ENCODE measurements around the gene FTH1.

FTH1 gene

DNA sequence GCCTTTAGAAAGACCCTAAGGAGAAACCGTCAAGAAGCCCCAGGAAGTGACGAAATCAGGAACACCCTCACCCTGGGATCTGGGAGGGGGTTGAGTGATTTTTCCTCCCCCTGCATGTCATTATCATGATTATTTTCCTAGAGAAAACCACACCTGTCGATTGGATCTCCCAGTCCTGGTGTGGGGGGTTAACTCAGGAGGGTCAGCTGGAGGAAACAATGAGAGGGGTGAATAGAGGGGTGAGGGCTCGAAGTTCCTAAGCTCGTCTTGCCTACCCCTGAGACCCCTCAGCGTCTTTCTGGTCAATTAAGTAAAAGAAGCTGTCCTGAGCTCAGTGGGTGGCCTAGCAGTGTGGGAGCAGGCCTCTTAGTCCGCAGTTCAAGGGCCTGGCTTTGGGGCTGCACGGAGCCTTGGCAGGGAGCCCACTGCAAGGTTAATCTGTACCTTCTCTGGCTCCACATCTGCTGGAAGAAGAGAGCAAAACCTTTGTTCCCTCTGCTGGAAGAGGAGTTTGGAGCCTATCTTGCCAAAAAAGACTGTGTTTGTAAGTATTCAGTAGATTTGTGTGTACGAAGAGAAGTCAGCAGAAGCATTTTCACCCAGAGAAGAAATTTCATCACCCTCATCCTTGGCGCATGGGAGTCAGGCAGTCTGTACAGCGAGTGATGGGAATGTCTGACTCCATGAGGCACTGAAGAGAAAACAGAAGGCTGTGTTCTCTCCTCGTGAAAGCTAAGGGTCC, 34.2 kb upstream of the FTH1 start:
- no peaks in the 10 kb centered on the region for H3K27me3 ChIP-seq (ENCODE audit: low read depth, low read length)
- H3K4me1 ChIP-seq (ENCODE audit: control insufficient read depth in 1 of 2, insufficient read depth in 2 of 2, low read length in 2 of 2): peaks cover 0 to 3% of the 10 kb centered on the region in 2 donors
- H3K36me3 ChIP-seq (ENCODE audit: control insufficient read depth in 1 of 2, insufficient read depth in 2 of 2, low read length in 2 of 2): no peaks in the 10 kb centered on the region
- peak overlapping the region in 1 of 2 donors; percentile 21 for H3K4me3 ChIP-seq (ENCODE audit: low read depth in 1 of 2, low read length in 2 of 2)
- H3K9me3 ChIP-seq (ENCODE audit: control insufficient read depth in 1 of 2, low read length in 2 of 2): peaks cover 0 to 5% of the 10 kb centered on the region in 2 donors
- peak overlapping the region; percentile 17 for H3K27ac ChIP-seq (ENCODE audit: low read length)

DNA sequence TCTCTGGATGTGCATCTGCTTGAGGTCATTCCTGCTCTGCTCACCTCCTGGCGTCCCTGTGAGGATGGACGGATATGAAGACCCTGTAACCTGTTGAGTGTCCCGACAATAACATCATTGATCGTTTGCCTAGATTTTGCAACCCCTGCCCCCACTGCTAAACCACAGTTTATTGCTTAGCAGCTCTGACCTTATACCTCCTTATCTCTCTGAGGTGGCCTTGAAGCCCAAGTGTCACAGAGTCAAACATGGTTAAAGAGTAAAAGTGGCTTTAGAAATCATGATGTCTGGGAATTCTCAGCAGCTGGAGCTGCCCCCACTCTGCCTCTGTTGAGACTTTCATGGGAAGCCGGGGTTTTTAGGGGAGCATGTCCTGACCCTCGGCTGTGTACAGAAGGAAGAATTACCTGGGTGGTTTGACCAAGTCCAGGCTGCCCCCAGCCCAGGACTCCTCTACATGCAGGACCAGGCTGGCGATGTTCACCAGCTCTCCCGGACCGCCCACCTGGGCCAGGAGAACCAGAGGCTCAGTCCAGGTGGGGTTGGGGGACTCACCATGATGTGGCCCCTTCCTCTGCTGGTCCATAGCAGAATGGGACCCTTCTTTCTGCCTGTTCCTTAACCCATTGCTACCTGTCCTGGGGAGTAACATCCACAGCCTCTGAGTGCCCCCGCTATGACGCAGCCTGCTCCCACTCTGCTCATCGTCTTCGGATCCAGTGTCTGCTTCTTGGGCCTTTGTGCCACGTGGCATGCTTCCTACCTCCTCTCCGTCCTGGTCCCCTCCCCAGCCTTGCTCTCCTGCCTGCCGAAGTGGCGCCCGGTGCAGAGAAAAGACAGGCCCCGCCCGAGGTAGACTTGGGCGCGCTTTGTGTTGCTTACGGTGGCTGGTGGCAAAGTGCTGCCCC, 33.4 kb upstream of the FTH1 start:
- peak overlapping the region; percentile 17 for H3K27ac ChIP-seq (ENCODE audit: low read length)
- no peaks in the 10 kb centered on the region for H3K36me3 ChIP-seq (ENCODE audit: control insufficient read depth in 1 of 2, insufficient read depth in 2 of 2, low read length in 2 of 2)
- peaks cover 0 to 3% of the 10 kb centered on the region in 2 donors for H3K4me1 ChIP-seq (ENCODE audit: control insufficient read depth in 1 of 2, insufficient read depth in 2 of 2, low read length in 2 of 2)
- peaks cover 0 to 5% of the 10 kb centered on the region in 2 donors for H3K9me3 ChIP-seq (ENCODE audit: control insufficient read depth in 1 of 2, low read length in 2 of 2)
- H3K4me3 ChIP-seq (ENCODE audit: low read depth in 1 of 2, low read length in 2 of 2): no peak overlapping the region
- H3K27me3 ChIP-seq (ENCODE audit: low read depth, low read length): no peaks in the 10 kb centered on the region

DNA sequence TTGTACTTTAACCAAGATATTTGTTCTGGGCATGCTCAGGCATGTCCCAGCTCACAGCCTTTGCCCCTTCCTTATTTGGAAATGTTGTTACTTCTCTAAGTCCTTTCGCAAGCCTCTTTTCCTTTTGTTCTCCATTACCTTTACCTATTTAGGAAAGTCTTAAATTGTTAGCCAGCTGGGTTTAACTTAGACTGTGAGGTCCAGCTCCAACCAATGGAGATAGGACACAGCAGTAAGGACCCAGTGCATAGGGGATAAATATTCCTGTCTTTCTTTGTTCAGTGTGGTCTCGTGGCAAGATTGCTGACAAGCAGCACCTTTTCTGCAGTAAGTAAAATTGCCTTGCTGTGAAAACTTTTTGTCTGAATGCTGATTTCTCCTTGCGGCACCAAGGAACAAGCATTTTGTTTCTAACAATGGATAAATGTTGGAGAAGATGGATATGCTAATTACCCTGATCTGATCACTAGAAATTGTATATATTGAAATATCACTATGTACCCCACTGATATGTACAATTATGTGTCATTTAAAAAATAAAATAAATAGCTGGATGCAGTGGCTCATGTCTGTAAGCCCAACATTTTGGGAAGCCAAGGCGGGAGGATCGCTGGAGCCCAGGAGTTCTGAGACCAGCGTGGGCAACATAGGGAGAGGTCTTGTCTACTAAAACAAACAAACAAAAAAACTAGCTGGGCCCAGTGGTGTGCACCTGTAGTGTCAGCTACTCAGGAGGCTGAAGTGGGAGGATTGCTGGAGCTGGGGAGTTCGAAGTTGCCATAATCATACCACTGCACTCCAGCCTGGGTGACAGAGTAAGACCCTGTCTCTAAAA, 31.9 kb upstream of the FTH1 start:
- H3K9me3 ChIP-seq (ENCODE audit: control insufficient read depth in 1 of 2, low read length in 2 of 2): peaks cover 0 to 5% of the 10 kb centered on the region in 2 donors
- peaks cover 0 to 3% of the 10 kb centered on the region in 2 donors for H3K4me1 ChIP-seq (ENCODE audit: control insufficient read depth in 1 of 2, insufficient read depth in 2 of 2, low read length in 2 of 2)
- no peaks in the 10 kb centered on the region for H3K36me3 ChIP-seq (ENCODE audit: control insufficient read depth in 1 of 2, insufficient read depth in 2 of 2, low read length in 2 of 2)
- no peak overlapping the region for H3K4me3 ChIP-seq (ENCODE audit: low read depth in 1 of 2, low read length in 2 of 2)
- no peaks in the 10 kb centered on the region for H3K27me3 ChIP-seq (ENCODE audit: low read depth, low read length)
- no peak overlapping the region for H3K27ac ChIP-seq (ENCODE audit: low read length)

- Histone ChIP-seq H3K36me3 (ENCODE audit: control insufficient read depth in 1 of 2, insufficient read depth in 2 of 2, low read length in 2 of 2) (no peaks in the 10 kb centered on the region), H3K27ac (ENCODE audit: low read length) (no peak overlapping the region), H3K27me3 (ENCODE audit: low read depth, low read length) (no peaks in the 10 kb centered on the region), H3K4me3 (ENCODE audit: low read depth in 1 of 2, low read length in 2 of 2) (no peak overlapping the region), H3K4me1 (ENCODE audit: control insufficient read depth in 1 of 2, insufficient read depth in 2 of 2, low read length in 2 of 2) (peaks cover 0 to 3% of the 10 kb centered on the region in 2 donors), H3K9me3 (ENCODE audit: control insufficient read depth in 1 of 2, low read length in 2 of 2) (peaks cover 0 to 5% of the 10 kb centered on the region in 2 donors)
These were observed 29.5 kb upstream of the FTH1 start for GRCh38 chr11:61996933-61997332.

- Histone ChIP-seq H3K27me3 (ENCODE audit: low read depth, low read length) (no peaks in the 10 kb centered on the region), H3K4me1 (ENCODE audit: control insufficient read depth in 1 of 2, insufficient read depth in 2 of 2, low read length in 2 of 2) (no peaks in the 10 kb centered on the region), H3K4me3 (ENCODE audit: low read depth in 1 of 2, low read length in 2 of 2) (no peak overlapping the region), H3K9me3 (ENCODE audit: control insufficient read depth in 1 of 2, low read length in 2 of 2) (peaks cover 0 to 5% of the 10 kb centered on the region in 2 donors), H3K27ac (ENCODE audit: low read length) (no peak overlapping the region), H3K36me3 (ENCODE audit: control insufficient read depth in 1 of 2, insufficient read depth in 2 of 2, low read length in 2 of 2) (no peaks in the 10 kb centered on the region)
These were observed 27.5 kb upstream of the FTH1 start for GRCh38 chr11:61994981-61995380.

- Histone ChIP-seq H3K27me3 (ENCODE audit: low read depth, low read length) (no peaks in the 10 kb centered on the region), H3K27ac (ENCODE audit: low read length) (no peak overlapping the region), H3K4me3 (ENCODE audit: low read depth in 1 of 2, low read length in 2 of 2) (no peak overlapping the region), H3K36me3 (ENCODE audit: control insufficient read depth in 1 of 2, insufficient read depth in 2 of 2, low read length in 2 of 2) (no peaks in the 10 kb centered on the region), H3K4me1 (ENCODE audit: control insufficient read depth in 1 of 2, insufficient read depth in 2 of 2, low read length in 2 of 2) (no peaks in the 10 kb centered on the region), H3K9me3 (ENCODE audit: control insufficient read depth in 1 of 2, low read length in 2 of 2) (no peaks in the 10 kb centered on the region)
These were observed 18.4 kb upstream of the FTH1 start for GRCh38 chr11:61985869-61986268.

GRCh38 chr11:61983419-61983818, 16.0 kb upstream of the FTH1 start:
- Histone ChIP-seq H3K27me3 (ENCODE audit: low read depth, low read length) (no peaks in the 10 kb centered on the region), H3K36me3 (ENCODE audit: control insufficient read depth in 1 of 2, insufficient read depth in 2 of 2, low read length in 2 of 2) (no peaks in the 10 kb centered on the region), H3K4me3 (ENCODE audit: low read depth in 1 of 2, low read length in 2 of 2) (no peak overlapping the region), H3K9me3 (ENCODE audit: control insufficient read depth in 1 of 2, low read length in 2 of 2) (no peaks in the 10 kb centered on the region), H3K4me1 (ENCODE audit: control insufficient read depth in 1 of 2, insufficient read depth in 2 of 2, low read length in 2 of 2) (peaks cover 6 to 10% of the 10 kb centered on the region in 2 donors), H3K27ac (ENCODE audit: low read length) (no peak overlapping the region)

GRCh38 chr11:61980783-61981541, 13.5 kb upstream of the FTH1 start:
- Histone ChIP-seq H3K27ac (ENCODE audit: low read length) (no peak overlapping the region), H3K4me1 (ENCODE audit: control insufficient read depth in 1 of 2, insufficient read depth in 2 of 2, low read length in 2 of 2) (peaks cover 6 to 12% of the 10 kb centered on the region in 2 donors), H3K4me3 (ENCODE audit: low read depth in 1 of 2, low read length in 2 of 2) (no peak overlapping the region), H3K9me3 (ENCODE audit: control insufficient read depth in 1 of 2, low read length in 2 of 2) (no peaks in the 10 kb centered on the region), H3K27me3 (ENCODE audit: low read depth, low read length) (no peaks in the 10 kb centered on the region), H3K36me3 (ENCODE audit: control insufficient read depth in 1 of 2, insufficient read depth in 2 of 2, low read length in 2 of 2) (no peaks in the 10 kb centered on the region)

GRCh38 chr11:61978703-61979661, 11.5 kb upstream of the FTH1 start:
- H3K4me1 ChIP-seq (ENCODE audit: control insufficient read depth in 1 of 2, insufficient read depth in 2 of 2, low read length in 2 of 2): peaks cover 13 to 15% of the 10 kb centered on the region in 2 donors
- no peaks in the 10 kb centered on the region for H3K36me3 ChIP-seq (ENCODE audit: control insufficient read depth in 1 of 2, insufficient read depth in 2 of 2, low read length in 2 of 2)
- H3K9me3 ChIP-seq (ENCODE audit: control insufficient read depth in 1 of 2, low read length in 2 of 2): no peaks in the 10 kb centered on the region
- H3K27ac ChIP-seq (ENCODE audit: low read length): no peak overlapping the region
- H3K27me3 ChIP-seq (ENCODE audit: low read depth, low read length): no peaks in the 10 kb centered on the region
- no peak overlapping the region for H3K4me3 ChIP-seq (ENCODE audit: low read depth in 1 of 2, low read length in 2 of 2)

Measured in muscle layer of duodenum (tissue), 2 donors.